VCaP (cell line): ENCODE results near the gene CADM2.

Experiments
- H3K27ac ChIP-seq: fragments of 450-650 bp; 2 replicates; pipeline ENCODE4 v1.5.1; 2017
- TF ChIP-seq, protein P1 (sequence below): fragments of 450-650 bp; conservative IDR thresholded peaks from 2 replicates; pipeline ENCODE4 v1.5.1; 2017; ENCODE audit warnings: mild to moderate bottlenecking, moderate library complexity

The CADM2 gene

DNA sequence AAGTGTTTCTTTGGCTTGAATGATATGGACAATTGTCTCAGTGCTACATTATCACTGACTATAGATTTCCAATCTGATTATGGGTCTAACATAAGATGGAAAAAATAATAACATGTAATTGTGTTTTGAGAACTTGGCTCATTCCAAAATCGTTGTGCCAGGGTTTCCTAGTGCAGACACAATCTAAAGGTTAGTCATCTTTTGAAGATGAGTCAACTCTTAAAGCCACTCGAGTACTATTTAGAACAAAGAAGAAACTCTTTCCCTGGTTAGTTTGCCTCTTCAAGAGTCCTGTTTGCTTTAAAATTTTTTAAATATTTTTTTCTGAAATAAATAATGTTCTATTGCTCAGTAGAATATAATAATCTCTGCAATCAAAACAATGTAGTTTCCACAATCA, 301.0 kb downstream of the CADM2 start:
- TF ChIP-seq, protein P1, sequence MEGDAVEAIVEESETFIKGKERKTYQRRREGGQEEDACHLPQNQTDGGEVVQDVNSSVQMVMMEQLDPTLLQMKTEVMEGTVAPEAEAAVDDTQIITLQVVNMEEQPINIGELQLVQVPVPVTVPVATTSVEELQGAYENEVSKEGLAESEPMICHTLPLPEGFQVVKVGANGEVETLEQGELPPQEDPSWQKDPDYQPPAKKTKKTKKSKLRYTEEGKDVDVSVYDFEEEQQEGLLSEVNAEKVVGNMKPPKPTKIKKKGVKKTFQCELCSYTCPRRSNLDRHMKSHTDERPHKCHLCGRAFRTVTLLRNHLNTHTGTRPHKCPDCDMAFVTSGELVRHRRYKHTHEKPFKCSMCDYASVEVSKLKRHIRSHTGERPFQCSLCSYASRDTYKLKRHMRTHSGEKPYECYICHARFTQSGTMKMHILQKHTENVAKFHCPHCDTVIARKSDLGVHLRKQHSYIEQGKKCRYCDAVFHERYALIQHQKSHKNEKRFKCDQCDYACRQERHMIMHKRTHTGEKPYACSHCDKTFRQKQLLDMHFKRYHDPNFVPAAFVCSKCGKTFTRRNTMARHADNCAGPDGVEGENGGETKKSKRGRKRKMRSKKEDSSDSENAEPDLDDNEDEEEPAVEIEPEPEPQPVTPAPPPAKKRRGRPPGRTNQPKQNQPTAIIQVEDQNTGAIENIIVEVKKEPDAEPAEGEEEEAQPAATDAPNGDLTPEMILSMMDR = no peak
- H3K27ac ChIP-seq = no peak overlapping the region

DNA sequence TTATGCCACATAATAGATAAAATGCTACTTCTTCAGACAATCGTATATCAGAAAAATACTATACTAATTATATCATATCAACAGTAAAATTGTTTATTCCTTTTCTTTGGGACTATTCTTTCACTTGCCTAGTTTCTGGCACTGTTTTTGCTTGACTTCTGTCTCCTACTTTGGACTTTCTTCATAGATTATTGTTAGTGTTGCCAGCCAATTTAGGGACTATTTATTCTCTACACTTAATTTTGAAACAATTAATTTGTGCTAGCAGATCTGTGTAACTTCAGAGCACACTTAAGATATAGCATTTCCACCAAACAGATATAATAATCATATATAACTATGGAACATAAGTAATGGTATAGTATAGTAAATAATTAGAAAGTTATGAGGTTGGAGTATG, 305.6 kb downstream of the CADM2 start:
- TF ChIP-seq, protein P1 = no peak
- no peak overlapping the region for H3K27ac ChIP-seq

DNA sequence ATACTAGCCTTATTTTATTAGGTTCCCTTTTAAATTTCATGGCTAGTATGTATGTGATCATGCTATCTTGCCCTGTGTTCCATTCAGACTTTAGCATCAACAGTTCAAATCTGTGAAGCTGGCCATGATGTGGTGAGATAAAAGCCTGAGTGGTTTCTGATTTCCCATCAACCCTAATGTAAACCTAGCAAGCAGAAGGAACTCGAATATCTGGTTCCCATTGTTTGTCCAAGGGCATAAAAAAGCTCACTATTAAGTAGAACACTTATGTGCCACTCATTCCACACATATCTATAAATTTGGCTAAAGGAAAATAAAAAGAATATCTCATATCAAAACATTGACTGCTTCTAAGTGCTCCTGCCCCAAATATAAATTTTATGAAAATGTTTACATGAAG, 311.7 kb downstream of the CADM2 start:
- peak overlapping the region; percentile 20; the same call in 1 of the 2 replicates for H3K27ac ChIP-seq
- TF ChIP-seq, protein P1 = no peak

DNA sequence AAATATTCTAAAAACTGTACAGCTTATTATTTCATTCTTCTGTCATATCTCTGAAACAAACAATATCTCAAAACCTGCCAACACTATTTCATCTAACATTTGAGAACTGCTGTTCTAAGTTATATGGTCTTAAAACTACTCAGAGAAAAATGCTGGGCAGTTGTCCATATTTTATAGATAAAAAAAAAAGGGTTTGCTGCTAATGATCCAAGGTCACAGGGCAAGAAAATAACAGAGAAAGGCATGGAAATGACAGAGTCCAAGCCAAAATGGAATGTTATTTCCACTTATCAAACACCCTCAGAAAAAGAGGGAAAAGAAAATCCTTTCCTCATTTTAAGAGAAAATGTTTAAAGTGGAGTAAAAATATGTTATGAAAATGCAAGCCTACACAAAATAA, 313.1 kb downstream of the CADM2 start:
- TF ChIP-seq, protein P1 = no peak
- H3K27ac ChIP-seq = no peak overlapping the region

DNA sequence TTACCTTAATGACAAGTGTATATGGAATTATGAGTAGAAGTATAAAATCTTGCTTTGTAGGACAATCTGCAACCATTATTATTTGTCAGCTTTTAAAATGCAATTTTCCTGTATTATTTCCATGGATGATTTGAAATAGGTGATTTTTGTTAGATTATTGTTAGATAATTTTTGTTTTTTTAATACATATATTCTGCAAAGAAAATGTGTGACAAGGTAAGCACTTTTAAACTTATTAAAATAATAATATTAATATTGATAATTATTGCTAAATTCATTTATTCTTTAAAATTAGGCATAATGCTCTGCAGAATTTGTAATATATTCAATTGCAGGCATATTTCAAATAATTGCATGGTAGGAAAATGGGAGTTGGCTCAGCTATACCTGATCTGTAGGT, 329.5 kb downstream of the CADM2 start:
- H3K27ac ChIP-seq = no peak overlapping the region
- TF ChIP-seq, protein P1 = no peak

DNA sequence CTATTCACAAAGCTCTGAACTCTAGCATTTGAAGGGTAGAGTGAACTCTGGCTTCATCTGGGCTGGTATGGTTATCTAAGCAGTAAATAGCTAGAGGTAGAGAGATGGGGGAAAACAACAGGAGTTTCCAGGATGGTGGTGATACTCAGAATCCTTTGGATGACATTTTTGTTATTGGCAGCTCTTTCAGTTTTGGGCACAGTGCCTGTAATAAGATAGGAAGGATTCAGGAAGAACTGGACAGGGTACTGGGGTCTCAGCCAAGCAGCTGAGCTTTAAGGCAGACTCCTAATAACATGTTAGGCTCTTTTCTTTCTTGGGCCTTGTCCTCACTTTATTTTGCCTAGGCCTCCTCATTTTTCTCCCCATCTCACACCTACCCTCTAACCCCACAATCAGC, 338.5 kb downstream of the CADM2 start:
- no peak overlapping the region; the same call in 1 of the 2 replicates for H3K27ac ChIP-seq
- TF ChIP-seq, protein P1 = no peak

DNA sequence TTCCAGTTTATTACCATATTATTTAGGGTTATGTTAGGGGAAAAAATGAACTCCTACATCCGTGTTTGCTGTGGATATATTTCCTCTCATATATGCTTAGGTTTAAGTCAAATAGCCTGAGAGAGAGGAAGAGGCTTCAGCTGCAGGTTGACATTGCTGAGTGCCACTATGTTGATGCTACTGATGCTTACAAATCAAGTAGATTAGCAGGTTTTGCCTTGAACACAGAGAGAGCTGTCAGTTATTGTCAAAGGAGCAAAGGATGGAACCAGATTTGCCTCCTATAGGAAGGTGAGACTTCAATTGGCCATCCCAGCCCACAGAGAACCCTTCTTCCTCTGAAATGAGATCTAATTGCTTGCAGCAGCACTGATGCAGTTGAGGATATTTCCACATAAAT, 339.2 kb downstream of the CADM2 start:
- H3K27ac ChIP-seq = no peak overlapping the region
- TF ChIP-seq, protein P1 = no peak

DNA sequence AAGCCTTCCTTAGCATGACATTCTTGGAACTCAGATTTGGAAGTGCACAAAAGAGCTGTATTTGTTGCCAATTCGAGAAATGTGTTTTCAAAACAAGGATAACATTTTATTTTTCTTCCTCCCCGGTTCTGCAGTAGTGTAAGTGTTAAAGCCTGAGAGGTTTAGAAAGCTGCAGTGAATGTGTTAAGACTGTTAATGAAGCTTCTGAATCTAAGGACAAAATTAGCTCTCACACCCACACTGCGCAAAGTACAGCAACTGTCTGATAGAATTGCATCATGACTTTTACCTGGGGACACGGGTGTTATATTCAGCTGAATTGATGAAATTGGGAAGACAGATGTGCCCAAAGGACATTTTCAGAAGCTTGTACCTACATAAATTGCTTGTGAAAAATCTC, 344.4 kb downstream of the CADM2 start:
- TF ChIP-seq, protein P1 = no peak
- no peak overlapping the region for H3K27ac ChIP-seq
